ENCODE results near the gene PDCD4. TPM values are rescaled to one million over a fixed set of nuclear protein-coding genes. Genes with fewer than 3 reads are reported as not detected.
"Not testable (repeated sequence)": the region's sequence is repeated elsewhere in the genome, so short reads cannot be mapped to it uniquely, and the experiment has no call there.

The PDCD4 gene
- total RNA-seq, 1 experiment from 2014 or later: 19.9 TPM

- no peak for DNase-seq (ENCODE audit: low read depth)
Observed at GRCh38 chr10:110861476-110861875, 10.3 kb upstream of the PDCD4 start.

GRCh38 chr10:110861930-110862649, 9.6 kb upstream of the PDCD4 start:
- no peak for DNase-seq (ENCODE audit: low read depth)

- DNase-seq (ENCODE audit: low read depth): no peak
Observed at GRCh38 chr10:110862961-110863360, 8.8 kb upstream of the PDCD4 start.

- no peak for DNase-seq (ENCODE audit: low read depth)
Observed at GRCh38 chr10:110863361-110863760, 8.4 kb upstream of the PDCD4 start.

- DNase-seq (ENCODE audit: low read depth): no peak
Observed at GRCh38 chr10:110863956-110864355, 7.8 kb upstream of the PDCD4 start.

- DNase-seq (ENCODE audit: low read depth): peak; percentile 27
Observed at GRCh38 chr10:110864662-110865140, 7.0 kb upstream of the PDCD4 start.

GRCh38 chr10:110865186-110865808, 6.4 kb upstream of the PDCD4 start:
- DNase-seq (ENCODE audit: low read depth): peak; percentile 57

GRCh38 chr10:110865809-110866482, 5.8 kb upstream of the PDCD4 start:
- DNase-seq (ENCODE audit: low read depth): no peak

GRCh38 chr10:110867011-110867806, 4.5 kb upstream of the PDCD4 start:
- DNase-seq (ENCODE audit: low read depth): not testable (repeated sequence)

- DNase-seq (ENCODE audit: low read depth): no peak
Observed at GRCh38 chr10:110867807-110868465, 3.8 kb upstream of the PDCD4 start.

GRCh38 chr10:110868981-110869380, 2.7 kb upstream of the PDCD4 start:
- DNase-seq (ENCODE audit: low read depth): no peak

- no peak for DNase-seq (ENCODE audit: low read depth)
Observed at GRCh38 chr10:110870823-110871297, 868 bp upstream of the PDCD4 start.

- peak; percentile 67 for DNase-seq (ENCODE audit: low read depth)
Observed at GRCh38 chr10:110872145-110872983, 636 bp downstream of the PDCD4 start.

- no peak for DNase-seq (ENCODE audit: low read depth)
Observed at GRCh38 chr10:110872984-110873923, 1.5 kb downstream of the PDCD4 start.

GRCh38 chr10:110873951-110874350, 2.2 kb downstream of the PDCD4 start:
- DNase-seq (ENCODE audit: low read depth): no peak

GRCh38 chr10:110876000-110876399, 4.3 kb downstream of the PDCD4 start:
- DNase-seq (ENCODE audit: low read depth): no peak

- DNase-seq (ENCODE audit: low read depth): no peak
Observed at GRCh38 chr10:110876788-110877187, 5.1 kb downstream of the PDCD4 start.

GRCh38 chr10:110880012-110880411, 8.3 kb downstream of the PDCD4 start:
- no peak for DNase-seq (ENCODE audit: low read depth)

- DNase-seq (ENCODE audit: low read depth): no peak
Observed at GRCh38 chr10:110881247-110881646, 9.5 kb downstream of the PDCD4 start.
